Activated naive CD4-positive, alpha-beta T cell treated with anti-CD3 and anti-CD28 coated beads, Interleukin-2, amount 10 ng/mL, durations not matched to agents 7 days and 5 days (primary cell): Measurements from ENCODE around the gene AUTS2.
"Not testable (repeated sequence)": the region's sequence is repeated elsewhere in the genome, so short reads cannot be mapped to it uniquely, and the experiment has no call there.

Experiments
- CTCF ChIA-PET: fragments of 350-600 bp; sonication (Branson Sonifier 250); formaldehyde crosslinking; loops from one replicate; lab custom pipeline; 2021; ENCODE audit warnings: antibody characterized with exemption; lab: Charles Lee
- DNase-seq: peaks from one replicate; pipeline ENCODE4 v3.0.0-alpha.2; 2020
- H3K27ac Mint-ChIP-seq: one replicate; pipeline ENCODE4 v1.8.0; 2021; ENCODE audit warnings: mild to moderate bottlenecking, moderate library complexity, mixed read lengths
- H3K27me3 Mint-ChIP-seq: one replicate; pipeline ENCODE4 v1.8.0; 2021; ENCODE audit warnings: mild to moderate bottlenecking, mixed read lengths
- H3K36me3 Mint-ChIP-seq: one replicate; pipeline ENCODE4 v1.8.0; 2021; ENCODE audit warnings: mixed read lengths
- H3K4me1 Mint-ChIP-seq: one replicate; pipeline ENCODE4 v1.8.0; 2021; ENCODE audit warnings: mixed read lengths
- H3K4me3 Mint-ChIP-seq: one replicate; pipeline ENCODE4 v1.8.0; 2021; ENCODE audit warnings: mild to moderate bottlenecking, moderate library complexity, mixed read lengths
- H3K9me3 Mint-ChIP-seq: one replicate; pipeline ENCODE4 v1.8.0; 2021; ENCODE audit warnings: mixed read lengths

Gene AUTS2

GRCh38 chr7:70797109-70797514, 1198.8 kb downstream of the AUTS2 start:
- CTCF ChIA-PET, result no interaction called here
- H3K27ac Mint-ChIP-seq, result peak overlapping the region; percentile 28
- H3K4me3 Mint-ChIP-seq, result no peak overlapping the region
- no peaks in the 10 kb centered on the region for H3K36me3 Mint-ChIP-seq
- DNase-seq, result no peak
- peaks cover 6% of the 10 kb centered on the region for H3K4me1 Mint-ChIP-seq
- peaks cover 30% of the 10 kb centered on the region for H3K9me3 Mint-ChIP-seq
- peaks cover 4% of the 10 kb centered on the region for H3K27me3 Mint-ChIP-seq

GRCh38 chr7:70799841-70800405, 1201.6 kb downstream of the AUTS2 start:
- Mint-ChIP-seq H3K36me3 (no peaks in the 10 kb centered on the region), H3K4me1 (peaks cover 6% of the 10 kb centered on the region), H3K27ac (no peak overlapping the region), H3K9me3 (peaks cover 36% of the 10 kb centered on the region), H3K27me3 (peaks cover 4% of the 10 kb centered on the region), H3K4me3 (no peak overlapping the region)
- CTCF ChIA-PET, result no interaction called here
- DNase-seq, result no peak

GRCh38 chr7:70805360-70805759, 1207.1 kb downstream of the AUTS2 start:
- Mint-ChIP-seq H3K4me1 (peaks cover 4% of the 10 kb centered on the region), H3K27me3 (no peaks in the 10 kb centered on the region), H3K36me3 (no peaks in the 10 kb centered on the region), H3K27ac (no peak overlapping the region), H3K4me3 (no peak overlapping the region), H3K9me3 (peaks cover 24% of the 10 kb centered on the region)
- CTCF ChIA-PET, result no interaction called here
- no peak for DNase-seq

- Mint-ChIP-seq H3K27ac (no peak overlapping the region), H3K27me3 (no peaks in the 10 kb centered on the region), H3K4me3 (no peak overlapping the region), H3K36me3 (no peaks in the 10 kb centered on the region), H3K4me1 (peaks cover 4% of the 10 kb centered on the region), H3K9me3 (peaks cover 19% of the 10 kb centered on the region)
- no peak for DNase-seq
- CTCF ChIA-PET, result no interaction called here
Measured at GRCh38 chr7:70807650-70808049, 1209.4 kb downstream of the AUTS2 start.

DNA sequence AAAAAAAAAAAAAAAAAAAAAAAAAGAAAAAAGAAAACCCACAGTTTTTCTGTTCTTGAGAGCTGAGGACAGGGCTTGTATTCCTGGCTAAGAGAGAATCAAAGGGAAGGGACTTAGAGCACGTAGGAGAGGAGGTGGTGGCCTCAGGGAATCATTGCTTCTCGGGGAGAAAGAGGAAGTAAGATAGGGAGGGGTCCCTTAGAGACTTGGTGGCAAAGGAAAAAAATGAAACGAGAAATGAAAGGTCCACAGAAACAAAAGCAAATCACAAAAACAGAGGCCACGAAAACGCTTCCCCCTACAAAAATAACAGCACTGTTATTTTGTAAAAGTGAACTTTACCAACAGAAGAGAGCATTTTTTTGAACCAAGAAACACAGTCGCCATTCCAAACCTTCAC, 1210.6 kb downstream of the AUTS2 start:
- H3K27me3 Mint-ChIP-seq, result no peaks in the 10 kb centered on the region
- no peaks in the 10 kb centered on the region for H3K36me3 Mint-ChIP-seq
- no peak overlapping the region for H3K27ac Mint-ChIP-seq
- DNase-seq, result no peak
- no peak overlapping the region for H3K4me3 Mint-ChIP-seq
- H3K4me1 Mint-ChIP-seq, result peaks cover 4% of the 10 kb centered on the region
- CTCF ChIA-PET, result no interaction called here
- H3K9me3 Mint-ChIP-seq, result peaks cover 15% of the 10 kb centered on the region

DNA sequence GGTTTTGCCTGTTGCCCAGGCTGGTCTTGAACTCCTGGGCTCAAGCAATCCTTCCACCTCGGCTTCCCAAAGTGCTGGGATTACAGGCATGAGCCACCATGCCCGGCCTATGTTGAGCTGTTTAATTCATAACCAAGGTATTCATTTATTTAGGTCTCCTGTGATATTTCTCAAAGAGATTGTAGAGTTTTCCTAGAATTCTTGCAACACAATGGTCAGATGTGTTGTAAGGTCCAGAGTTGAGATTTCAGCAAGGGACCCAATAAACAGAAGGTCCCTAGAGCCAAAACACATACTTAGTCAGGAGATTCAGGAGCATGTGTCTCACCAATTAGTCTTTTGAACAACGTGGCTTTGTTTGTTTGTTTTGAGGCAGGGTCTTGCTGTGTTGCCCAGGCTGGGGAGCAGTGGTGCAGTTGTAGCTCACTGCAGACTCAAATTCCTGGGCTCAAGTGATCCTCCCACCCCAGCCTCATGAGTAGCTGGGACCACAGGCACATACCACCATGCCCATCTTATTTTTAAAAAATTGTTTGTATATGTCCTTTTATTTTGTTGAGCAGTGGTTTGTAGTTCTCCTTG, 1212.4 kb downstream of the AUTS2 start:
- no peak for DNase-seq
- Mint-ChIP-seq H3K27ac (no peak overlapping the region), H3K4me3 (no peak overlapping the region), H3K27me3 (no peaks in the 10 kb centered on the region), H3K36me3 (no peaks in the 10 kb centered on the region), H3K9me3 (peaks cover 11% of the 10 kb centered on the region), H3K4me1 (peaks cover 4% of the 10 kb centered on the region)
- CTCF ChIA-PET, result no interaction called here

DNA sequence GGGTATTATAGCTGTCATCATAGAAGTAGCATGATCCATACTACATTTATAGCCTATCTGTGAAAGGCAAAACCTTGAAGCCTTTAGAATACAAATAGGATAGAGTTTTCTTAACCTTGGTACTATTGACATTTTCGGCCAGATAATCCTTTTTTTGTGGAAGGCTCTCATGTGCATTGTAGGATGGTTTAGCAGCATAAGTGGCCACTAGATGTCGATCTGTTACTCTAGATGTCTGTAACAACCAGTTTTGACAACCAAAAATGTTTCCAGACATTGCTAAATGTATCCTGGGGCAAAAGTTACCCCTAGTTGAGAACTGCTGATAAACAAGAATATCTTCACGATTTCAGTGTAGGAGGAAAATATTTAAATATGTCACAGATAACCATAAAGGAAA, 1214.2 kb downstream of the AUTS2 start:
- DNase-seq, result no peak
- peaks cover 4% of the 10 kb centered on the region for H3K4me1 Mint-ChIP-seq
- CTCF ChIA-PET, result no interaction called here
- H3K9me3 Mint-ChIP-seq, result peaks cover 12% of the 10 kb centered on the region
- H3K27me3 Mint-ChIP-seq, result no peaks in the 10 kb centered on the region
- no peak overlapping the region for H3K27ac Mint-ChIP-seq
- no peak overlapping the region for H3K4me3 Mint-ChIP-seq
- no peaks in the 10 kb centered on the region for H3K36me3 Mint-ChIP-seq

DNA sequence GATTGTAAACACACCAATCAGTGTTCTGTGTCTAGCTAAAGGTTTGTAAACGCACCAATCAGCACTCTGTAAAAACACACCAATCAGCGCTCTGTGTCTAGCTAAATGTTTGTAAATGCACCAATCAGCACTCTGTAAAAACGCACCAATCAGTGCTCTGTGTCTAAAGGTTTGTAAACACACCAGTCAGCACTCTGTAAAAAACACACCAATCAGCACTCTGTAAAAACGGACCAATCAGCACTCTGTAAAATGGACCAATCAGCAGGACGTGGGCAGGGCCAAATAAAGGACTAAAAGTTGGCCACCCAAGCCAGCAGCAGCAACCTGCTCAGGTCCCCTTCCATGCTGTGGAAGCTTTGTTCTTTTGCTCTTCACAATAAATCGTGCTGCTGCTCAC, 1224.2 kb downstream of the AUTS2 start:
- H3K36me3 Mint-ChIP-seq, H3K27me3 Mint-ChIP-seq, H3K4me3 Mint-ChIP-seq, CTCF ChIA-PET, H3K4me1 Mint-ChIP-seq, H3K27ac Mint-ChIP-seq, DNase-seq: not testable (repeated sequence)
- peaks cover 27% of the 10 kb centered on the region for H3K9me3 Mint-ChIP-seq

GRCh38 chr7:70829221-70830059, 1231.2 kb downstream of the AUTS2 start:
- Mint-ChIP-seq H3K36me3 (no peaks in the 10 kb centered on the region), H3K9me3 (peaks cover 2% of the 10 kb centered on the region), H3K27me3 (peaks cover 5% of the 10 kb centered on the region), H3K4me3 (no peak overlapping the region), H3K4me1 (peaks cover 3% of the 10 kb centered on the region), H3K27ac (no peak overlapping the region)
- peak; percentile 70 for DNase-seq
- CTCF ChIA-PET, result interaction anchor here (1.0 to 2.7 kb wide), 4 partner anchors 24 to 912 kb away, joined by 3 to 11 read pairs (median 6); no protein-coding TSS in a partner anchor

DNA sequence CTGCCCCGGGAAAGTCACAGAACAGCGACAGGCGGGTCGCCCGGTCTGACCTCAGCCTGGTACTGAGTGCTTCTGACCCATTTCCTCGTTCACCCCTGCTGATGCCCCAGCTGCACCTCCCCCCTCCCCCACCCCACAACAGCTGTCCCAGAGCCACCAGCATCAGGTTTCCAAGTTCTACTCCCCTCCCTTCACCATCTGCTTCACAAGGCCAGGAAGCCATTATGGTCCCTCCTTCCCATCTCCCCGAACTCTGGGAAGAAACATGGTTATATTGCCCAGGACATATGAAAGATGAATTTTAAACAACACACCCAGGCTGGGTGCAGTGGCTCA, 1231.8 kb downstream of the AUTS2 start:
- Mint-ChIP-seq H3K9me3 (peaks cover 2% of the 10 kb centered on the region), H3K27ac (no peak overlapping the region), H3K36me3 (no peaks in the 10 kb centered on the region), H3K4me1 (peaks cover 3% of the 10 kb centered on the region), H3K27me3 (peaks cover 5% of the 10 kb centered on the region), H3K4me3 (no peak overlapping the region)
- no peak for DNase-seq
- CTCF ChIA-PET, result interaction anchor here (1.0 to 2.7 kb wide), 3 partner anchors 23 to 906 kb away, joined by 3 to 11 read pairs (median 9); no protein-coding TSS in a partner anchor

DNA sequence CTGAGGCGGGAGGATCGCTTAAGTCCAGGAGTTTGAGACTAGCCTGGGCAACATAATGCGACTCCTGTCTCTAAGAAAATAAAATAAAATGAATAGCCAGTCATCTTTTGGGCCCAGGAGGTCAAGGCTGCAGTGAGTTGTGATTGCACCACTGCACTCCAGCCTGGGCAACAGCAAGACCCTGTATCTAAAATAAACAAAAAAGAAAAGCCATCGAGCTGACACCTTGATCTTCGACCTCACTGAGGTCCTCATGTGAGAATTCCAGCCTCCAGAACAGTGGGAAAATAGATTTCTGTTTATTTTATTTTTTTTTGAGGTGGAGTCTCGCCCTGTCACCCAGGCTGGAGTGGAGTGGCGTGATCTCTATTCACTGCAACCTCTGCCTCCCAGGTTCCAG, 1232.2 kb downstream of the AUTS2 start:
- Mint-ChIP-seq H3K27ac (no peak overlapping the region), H3K4me3 (no peak overlapping the region), H3K36me3 (no peaks in the 10 kb centered on the region), H3K27me3 (peaks cover 5% of the 10 kb centered on the region), H3K4me1 (peaks cover 3% of the 10 kb centered on the region), H3K9me3 (peaks cover 2% of the 10 kb centered on the region)
- CTCF ChIA-PET, result interaction anchor here (1.0 to 2.7 kb wide), 3 partner anchors 23 to 905 kb away, joined by 3 to 11 read pairs (median 9); no protein-coding TSS in a partner anchor
- no peak for DNase-seq

- CTCF ChIA-PET, result no interaction called here
- Mint-ChIP-seq H3K4me3 (no peak overlapping the region), H3K9me3 (peaks cover 3% of the 10 kb centered on the region), H3K4me1 (peaks cover 3% of the 10 kb centered on the region), H3K27me3 (peaks cover 5% of the 10 kb centered on the region), H3K27ac (no peak overlapping the region), H3K36me3 (no peaks in the 10 kb centered on the region)
- no peak for DNase-seq
Measured at GRCh38 chr7:70833726-70834125, 1235.5 kb downstream of the AUTS2 start.

DNA sequence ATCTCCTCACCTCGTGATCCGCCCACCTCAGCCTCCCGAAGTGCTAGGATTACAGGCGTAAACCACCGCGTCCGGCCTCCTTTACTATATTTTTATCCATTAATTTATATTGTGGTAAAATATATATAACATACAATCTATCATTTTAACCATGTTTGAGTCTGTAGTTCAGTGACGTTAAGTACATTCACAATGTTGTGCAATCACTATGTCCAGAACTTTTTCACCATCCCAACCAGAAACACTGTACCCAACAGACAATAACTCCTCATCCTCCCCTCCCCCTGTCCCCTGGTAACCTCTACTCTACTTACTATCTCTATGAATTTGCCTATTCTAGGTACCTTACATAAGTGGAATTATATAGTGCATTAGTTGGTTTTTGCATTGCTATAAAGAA, 1236.1 kb downstream of the AUTS2 start:
- no peaks in the 10 kb centered on the region for H3K36me3 Mint-ChIP-seq
- H3K9me3 Mint-ChIP-seq, result peaks cover 3% of the 10 kb centered on the region
- H3K27me3 Mint-ChIP-seq, result no peaks in the 10 kb centered on the region
- CTCF ChIA-PET, result no interaction called here
- H3K27ac Mint-ChIP-seq, result no peak overlapping the region
- H3K4me1 Mint-ChIP-seq, result peaks cover 1% of the 10 kb centered on the region
- no peak for DNase-seq
- no peak overlapping the region for H3K4me3 Mint-ChIP-seq

- DNase-seq, result no peak
- Mint-ChIP-seq H3K4me1 (no peaks in the 10 kb centered on the region), H3K27ac (no peak overlapping the region), H3K9me3 (peaks cover 3% of the 10 kb centered on the region), H3K4me3 (no peak overlapping the region), H3K36me3 (no peaks in the 10 kb centered on the region), H3K27me3 (no peaks in the 10 kb centered on the region)
- CTCF ChIA-PET, result no interaction called here
Measured at GRCh38 chr7:70835658-70836057, 1237.4 kb downstream of the AUTS2 start.

GRCh38 chr7:70836279-70836678, 1238.0 kb downstream of the AUTS2 start:
- H3K4me1 Mint-ChIP-seq, result no peaks in the 10 kb centered on the region
- no peak for DNase-seq
- H3K4me3 Mint-ChIP-seq, result no peak overlapping the region
- H3K27ac Mint-ChIP-seq, result no peak overlapping the region
- CTCF ChIA-PET, result no interaction called here
- peaks cover 3% of the 10 kb centered on the region for H3K9me3 Mint-ChIP-seq
- no peaks in the 10 kb centered on the region for H3K27me3 Mint-ChIP-seq
- no peaks in the 10 kb centered on the region for H3K36me3 Mint-ChIP-seq
